Tibial nerve (tissue), 3 donors: ENCODE data around the gene IL20RA.

Experiments used
- CTCF ChIP-seq, 5 experiments: fragments of 200-600 bp in 3 of 5; fragments of 450-650 bp in 2 of 5; sonication (generic) in 3 of 5; IDR thresholded peaks; one replicate each; pipeline ENCODE4 v1.5.1; 2016 to 2019; ENCODE audit warnings: antibody characterized with exemption in 5 of 5, mild to moderate bottlenecking in 3 of 5, moderate library complexity in 2 of 5
- POLR2A ChIP-seq, 2 donors: fragments of 450-650 bp; IDR thresholded peaks; one replicate each; pipeline ENCODE4 v1.6.1; 2017; ENCODE audit warnings: antibody characterized with exemption in 2 of 2, mild to moderate bottlenecking in 2 of 2, moderate library complexity in 2 of 2

DNA sequence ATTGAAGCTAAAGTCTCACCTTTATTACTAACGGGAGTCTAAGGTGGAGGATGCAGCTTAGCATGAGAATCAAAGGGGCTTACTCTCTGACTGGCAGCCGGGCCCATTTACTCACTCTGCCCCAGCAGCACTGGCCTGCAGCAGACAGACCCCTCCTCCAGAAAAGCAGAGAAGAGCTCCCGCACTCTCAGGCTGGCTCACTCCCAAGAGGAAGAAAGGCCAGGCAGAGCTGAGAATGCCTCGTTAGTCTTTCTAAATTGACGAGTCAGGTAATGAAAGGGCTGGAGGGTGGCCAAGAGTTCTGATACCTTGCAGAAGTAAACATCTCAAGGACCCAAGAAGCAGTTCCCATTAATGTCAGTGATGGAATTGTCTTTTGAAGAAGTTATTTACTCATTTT lies 44.5 kb upstream of the IL20RA start:
- TF ChIP-seq CTCF (IDR thresholded peaks at IDR 0.05) (no peak), POLR2A (IDR thresholded peaks at IDR 0.05) (no peak)
